GM12878 (cell line): ENCODE data around the gene SNW1. TPM values are rescaled to one million over a fixed set of nuclear protein-coding genes. Genes with fewer than 3 reads are reported as not detected.

Experiments
- ATAC-seq: fragments of 200-7000 bp; cut with Tn5 transposase; 3 replicates; pipeline ENCODE4 v1.9.1; 2020; ENCODE audit warnings: mild to moderate bottlenecking, moderate library complexity
- BruUV-seq: library from RNA; stranded (reverse); fragments of 400-500 nt; replicated peaks from 2 replicates; lab custom pipeline; 2021; lab: Mats Ljungman, UMichigan
- CTCF ChIA-PET: fragments of 300-600 bp; sonication (Branson Sonifier 250); formaldehyde crosslinking; extraction: SDS; loops from one replicate; lab custom pipeline; 2021; ENCODE audit warnings: inconsistent platforms; lab: Yijun Ruan, JAX
- POLR2A ChIA-PET: fragments of 350-600 bp; formaldehyde crosslinking; extraction: SDS; loops from one replicate; lab custom pipeline; 2021; ENCODE audit warnings: inconsistent platforms; lab: Charles Lee
- RAD21 ChIA-PET: fragments of 300-600 bp; sonication (Branson Sonifier 250); formaldehyde crosslinking; loops from one replicate; lab custom pipeline; 2023; ENCODE audit warnings: antibody characterized with exemption; ENCODE audit not compliant: unreplicated experiment; lab: Charles Lee
- SMC1A ChIA-PET: fragments of 300-600 bp; sonication (Branson Sonifier 250); formaldehyde crosslinking; loops from one replicate; lab custom pipeline; 2023; ENCODE audit not compliant: unreplicated experiment, uncharacterized antibody; lab: Charles Lee
- DNase-seq: peaks from one replicate; pipeline ENCODE4 v3.0.0-alpha.2; 2011; ENCODE audit warnings: low read depth, low spot score
- FAIRE-seq: peaks from 3 replicates; lab custom pipeline; 2011; peaks lifted over from hg19 to GRCh38; lab: Jason Lieb, UNC
- H2AFZ ChIP-seq: 2 replicates; pipeline ENCODE4 v1.6.0; 2011; ENCODE audit warnings: low read depth, low read length, control low read depth; ENCODE audit not compliant: control insufficient read depth
- H3K27ac ChIP-seq: 2 replicates; pipeline ENCODE4 v1.5.1; 2011; ENCODE audit warnings: control low read depth; ENCODE audit not compliant: control insufficient read depth, insufficient read depth
- H3K27me3 ChIP-seq, 2 experiments: replicated peaks in 1 of 2; 2 replicates each; pipeline versions ENCODE4 v1.6.0 to v1.6.1; 2011; ENCODE audit warnings: low read length in 1 of 2; ENCODE audit not compliant: control insufficient read depth in 2 of 2, insufficient read depth in 2 of 2
- H3K36me3 ChIP-seq, 2 experiments: 2 replicates each; pipeline ENCODE4 v1.5.1; 2011; ENCODE audit warnings: low read length in 1 of 2; ENCODE audit not compliant: control insufficient read depth in 2 of 2, insufficient read depth in 2 of 2
- H3K4me1 ChIP-seq: 2 replicates; pipeline ENCODE4 v1.6.1; 2011; ENCODE audit warnings: mild to moderate bottlenecking, low read length, moderate library complexity, mixed read lengths; ENCODE audit not compliant: control insufficient read depth, insufficient read depth
- H3K4me2 ChIP-seq: 2 replicates; pipeline ENCODE4 v1.6.0; 2011; ENCODE audit warnings: control low read depth; ENCODE audit not compliant: control insufficient read depth, insufficient read depth
- H3K4me3 ChIP-seq: fragments of 200-600 bp; sonication (generic); 2 replicates; pipeline ENCODE4 v1.5.1; 2016
- H3K79me2 ChIP-seq: 2 replicates; pipeline ENCODE4 v1.6.0; 2011; ENCODE audit warnings: low read length; ENCODE audit not compliant: control insufficient read depth, insufficient read depth
- H3K9ac ChIP-seq: 2 replicates; pipeline ENCODE4 v1.8.0; 2011; ENCODE audit warnings: low read length, control low read depth, mixed read lengths; ENCODE audit not compliant: control insufficient read depth, insufficient read depth
- H3K9me3 ChIP-seq: replicated peaks from 3 replicates; pipeline ENCODE4 v1.5.1; 2011; ENCODE audit warnings: mild to moderate bottlenecking, low read length; ENCODE audit not compliant: control insufficient read depth, insufficient read depth
- H4K20me1 ChIP-seq: 2 replicates; pipeline ENCODE4 v1.6.0; 2011; ENCODE audit not compliant: control insufficient read depth, insufficient read depth
- BACH1 ChIP-seq: fragments of 450-650 bp; IDR thresholded peaks from 2 replicates; pipeline ENCODE4 v1.6.1; 2017; ENCODE audit warnings: mild to moderate bottlenecking, borderline replicate concordance
- CBFB ChIP-seq: IDR thresholded peaks from 2 replicates; pipeline ENCODE4 v1.6.1; 2016; ENCODE audit warnings: antibody characterized with exemption, low read depth
- CBX5 ChIP-seq: sonication (generic); IDR thresholded peaks from 2 replicates; pipeline ENCODE4 v1.6.1; 2016; ENCODE audit warnings: low read depth, moderate library complexity, mild to moderate bottlenecking, inconsistent platforms
- EP300 ChIP-seq, 2 experiments: fragments of 150-350 bp in 1 of 2; IDR thresholded peaks; 2 replicates each; pipeline ENCODE4 v1.6.1; 2011 to 2012; ENCODE audit warnings: low read depth in 2 of 2, low read length in 2 of 2, borderline replicate concordance in 1 of 2, improper control_type of control experiment in 1 of 2, inconsistent platforms in 1 of 2; ENCODE audit not compliant: control insufficient read depth in 1 of 2
- JUND ChIP-seq: IDR thresholded peaks from 2 replicates; pipeline ENCODE4 v1.6.1; 2012; ENCODE audit warnings: low read depth, mild to moderate bottlenecking, low read length, improper control_type of control experiment, moderate library complexity
- LARP7 ChIP-seq: fragments of 450-650 bp; IDR thresholded peaks from 2 replicates; pipeline ENCODE4 v1.6.1; 2017; ENCODE audit warnings: mild to moderate bottlenecking
- MYC ChIP-seq: IDR thresholded peaks from 2 replicates; pipeline ENCODE4 v1.6.1; 2011; ENCODE audit warnings: mild to moderate bottlenecking, low read length, moderate library complexity, inconsistent platforms; ENCODE audit not compliant: insufficient read depth, insufficient replicate concordance, insufficient read length, severe bottlenecking
- PAX5 ChIP-seq: IDR thresholded peaks from 2 replicates; pipeline ENCODE4 v1.6.1; 2011; ENCODE audit warnings: low read depth, low read length, borderline replicate concordance
- SIX5 ChIP-seq: IDR thresholded peaks from 2 replicates; pipeline ENCODE4 v1.6.1; 2011; ENCODE audit warnings: mild to moderate bottlenecking, low read depth, low read length, moderate library complexity; ENCODE audit not compliant: severe bottlenecking
- SMAD5 ChIP-seq: IDR thresholded peaks from 2 replicates; pipeline ENCODE4 v1.6.1; 2016; ENCODE audit warnings: antibody characterized with exemption, low read depth
- SP1 ChIP-seq: IDR thresholded peaks from one replicate; pipeline ENCODE4 v1.6.1; 2011; ENCODE audit warnings: low read depth, low read length
- YY1 ChIP-seq: IDR thresholded peaks from 2 replicates; pipeline ENCODE4 v1.6.1; 2011; ENCODE audit warnings: low read depth, mild to moderate bottlenecking, low read length
- ZNF24 ChIP-seq: fragments of 450-650 bp; IDR thresholded peaks from 2 replicates; pipeline ENCODE4 v1.6.1; 2017; ENCODE audit warnings: antibody characterized with exemption, mild to moderate bottlenecking
- ZNF384 ChIP-seq: IDR thresholded peaks from 2 replicates; pipeline ENCODE4 v1.6.1; 2012; ENCODE audit warnings: low read depth, mild to moderate bottlenecking, low read length, improper control_type of control experiment, borderline replicate concordance
- in situ Hi-C: fragments of 300-500 bp; cut with MboI; formaldehyde crosslinking; loops from 9 replicates; pipeline ENCODE4 v1.14.3; 2018; ENCODE audit warnings: mixed read lengths
- intact Hi-C: fragments of 100-400 bp; cut with micrococcal nuclease; formaldehyde crosslinking; loops from one replicate; pipeline ENCODE4 v1.14.2; 2022; ENCODE audit not compliant: unreplicated experiment
- polyA plus RNA-seq, 11 experiments: library from polyadenylated mRNA; depleted of rRNA in 4 of 11; unstranded in 6 of 11; stranded (reverse) in 5 of 11; fragments of >200 nt; fragmentation: Nextera tagmentation in 4 of 11; fragmentation: Illumina TruSeq in 1 of 11; extraction: Ambion mirVana in 4 of 11; extraction: Trizol in 1 of 11; gene quantifications; 1 replicate in 1 of 11; 2 replicates in 10 of 11; pipeline versions ENCODE4 v1.2.1 to v1.2.3, GENCODE V29; 2011 to 2016; ENCODE audit warnings: inconsistent platforms in 2 of 11, missing spikeins in 2 of 11, low read depth in 1 of 11
- total RNA-seq, 4 experiments: library from RNA; depleted of rRNA in 3 of 4; stranded (reverse); fragments of >200 nt in 3 of 4; fragmentation: Illumina TruSeq in 1 of 4; extraction: Trizol in 1 of 4; gene quantifications; 2 replicates each; pipeline versions ENCODE4 v1.2.1 to v1.2.3, GENCODE V29; 2013 to 2021
- TF ChIP-seq, protein P1 (sequence below): IDR thresholded peaks from 2 replicates; pipeline ENCODE4 v1.6.1; 2011; ENCODE audit warnings: low read depth, low read length, improper control_type of control experiment, borderline replicate concordance

Gene SNW1
- total and polyA plus RNA-seq, 10 of the 15 experiments (the other 5 are each of a cell fraction or from before 2014, with no cell fraction given), result 56.6 to 109 (median 75.7) TPM

DNA sequence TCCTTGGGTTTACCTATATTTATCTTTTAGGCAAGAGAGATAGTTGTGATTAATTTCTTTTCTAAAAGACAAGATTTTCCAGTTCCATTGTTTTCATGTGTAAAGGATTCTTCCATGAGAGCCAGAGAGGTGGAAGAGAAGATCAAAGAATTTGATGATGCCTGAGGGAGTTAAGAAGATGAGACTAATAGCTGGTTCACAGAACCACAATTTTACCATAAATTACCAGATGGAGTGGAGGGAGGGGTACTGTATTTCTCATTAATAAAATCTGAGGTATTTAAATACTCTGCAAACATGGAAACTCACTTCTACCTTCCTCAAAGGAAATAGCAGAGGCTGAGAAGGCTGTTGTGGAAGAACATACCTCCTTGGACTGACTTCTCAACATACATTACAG is 87.8 kb downstream of the SNW1 start:
- no peak overlapping the region for H2AFZ ChIP-seq
- H3K27ac ChIP-seq, result no peak overlapping the region
- no TSS peak for BruUV-seq
- H3K4me1 ChIP-seq, result no peaks in the 10 kb centered on the region
- no peaks in the 10 kb centered on the region for H4K20me1 ChIP-seq
- H3K4me2 ChIP-seq, result no peak overlapping the region
- no peaks in the 10 kb centered on the region for H3K9me3 ChIP-seq
- no peaks in the 10 kb centered on the region for H3K27me3 ChIP-seq
- DNase-seq (no peak), ATAC-seq (no peak), FAIRE-seq (no peak)
- CTCF ChIA-PET, result no interaction called here
- no peak overlapping the region for H3K9ac ChIP-seq
- POLR2A ChIA-PET, result no interaction called here
- peaks cover 4 to 16% of the 10 kb centered on the region in 2 experiments for H3K36me3 ChIP-seq
- RAD21 ChIA-PET, result no interaction called here
- intact Hi-C loops, result no loop called here
- in situ Hi-C loops, result loop anchor here (25.0 kb wide), 1 partner anchor 914 kb away; no protein-coding TSS in a partner anchor
- H3K4me3 ChIP-seq, result no peak overlapping the region
- TF ChIP-seq SIX5 (no peak), SP1 (no peak), ZNF384 (no peak), CBFB (no peak), MYC (no peak), BACH1 (no peak), LARP7 (no peak), PAX5 (no peak), EP300 (IDR thresholded peaks at IDR 0.05; ENCODE audit: borderline replicate concordance in 1 of 2, control insufficient read depth in 1 of 2, low read depth in 2 of 2, low read length in 2 of 2) (no peak), ZNF24 (no peak), CBX5 (no peak), YY1 (no peak), JUND (no peak), SMAD5 (no peak)
- TF ChIP-seq, protein P1, sequence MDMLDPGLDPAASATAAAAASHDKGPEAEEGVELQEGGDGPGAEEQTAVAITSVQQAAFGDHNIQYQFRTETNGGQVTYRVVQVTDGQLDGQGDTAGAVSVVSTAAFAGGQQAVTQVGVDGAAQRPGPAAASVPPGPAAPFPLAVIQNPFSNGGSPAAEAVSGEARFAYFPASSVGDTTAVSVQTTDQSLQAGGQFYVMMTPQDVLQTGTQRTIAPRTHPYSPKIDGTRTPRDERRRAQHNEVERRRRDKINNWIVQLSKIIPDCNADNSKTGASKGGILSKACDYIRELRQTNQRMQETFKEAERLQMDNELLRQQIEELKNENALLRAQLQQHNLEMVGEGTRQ, result no peak
- H3K79me2 ChIP-seq, result no peaks in the 10 kb centered on the region
- SMC1A ChIA-PET, result no interaction called here

Other genes starting within 250 kb of the SNW1 start
- 17.6 and 21.7 TPM in 2 replicates for gene SPTLC2, start 144.5 kb downstream of the SNW1 start, total RNA-seq (2014; rRNA removed)
- 25.2 and 25.3 TPM in 2 replicates for gene SPTLC2, start 144.5 kb downstream of the SNW1 start, total RNA-seq (2014; rRNA removed; fragmentation: Illumina TruSeq; extraction: Trizol)
- 32.5 and 35.1 TPM in 2 replicates for gene SPTLC2, start 144.5 kb downstream of the SNW1 start, total RNA-seq (2021)
- gene SPTLC2, start 144.5 kb downstream of the SNW1 start, polyA plus RNA-seq (2011; rRNA removed), result 25.2 and 32.5 TPM in 2 replicates
- gene SPTLC2, start 144.5 kb downstream of the SNW1 start, polyA plus RNA-seq (2014; fragmentation: Illumina TruSeq; extraction: Trizol), result 18.8 and 25.0 TPM in 2 replicates
- 1 to 10 TPM; 6.9 to 7.3 TPM for gene SPTLC2, start 144.5 kb downstream of the SNW1 start, polyA plus RNA-seq (2014; fragmentation: Nextera tagmentation; extraction: Ambion mirVana)
- gene SPTLC2, start 144.5 kb downstream of the SNW1 start, polyA plus RNA-seq (2014; rRNA removed), result 11.3 and 14.1 TPM in 2 replicates
- 10 to 100 TPM; 20.7 to 26.2 TPM for gene SPTLC2, start 144.5 kb downstream of the SNW1 start, polyA plus RNA-seq (2016; fragmentation: Nextera tagmentation; extraction: Ambion mirVana)
- 14.9 and 15.0 TPM in 2 replicates for gene ALKBH1, start 53.1 kb downstream of the SNW1 start, total RNA-seq (2014; rRNA removed)
- 12.2 and 14.7 TPM in 2 replicates for gene ALKBH1, start 53.1 kb downstream of the SNW1 start, total RNA-seq (2014; rRNA removed; fragmentation: Illumina TruSeq; extraction: Trizol)
- gene ALKBH1, start 53.1 kb downstream of the SNW1 start, total RNA-seq (2021), result 15.4 and 18.9 TPM in 2 replicates
- gene ALKBH1, start 53.1 kb downstream of the SNW1 start, polyA plus RNA-seq (2011; rRNA removed), result 24.1 and 27.0 TPM in 2 replicates
- gene ALKBH1, start 53.1 kb downstream of the SNW1 start, polyA plus RNA-seq (2014; fragmentation: Illumina TruSeq; extraction: Trizol), result 19.7 and 23.1 TPM in 2 replicates
- 1 to 10 TPM; 6.5 to 9.3 TPM for gene ALKBH1, start 53.1 kb downstream of the SNW1 start, polyA plus RNA-seq (2014; fragmentation: Nextera tagmentation; extraction: Ambion mirVana)
- 13.5 and 15.2 TPM in 2 replicates for gene ALKBH1, start 53.1 kb downstream of the SNW1 start, polyA plus RNA-seq (2014; rRNA removed)
- gene ALKBH1, start 53.1 kb downstream of the SNW1 start, polyA plus RNA-seq (2016; fragmentation: Nextera tagmentation; extraction: Ambion mirVana), result 10 to 100 TPM; 19.8 to 23.4 TPM
- gene SLIRP, start 53.1 kb downstream of the SNW1 start, total RNA-seq (2014; rRNA removed), result 287 and 375 TPM in 2 replicates
- gene SLIRP, start 53.1 kb downstream of the SNW1 start, total RNA-seq (2014; rRNA removed; fragmentation: Illumina TruSeq; extraction: Trizol), result 293 and 299 TPM in 2 replicates
- gene SLIRP, start 53.1 kb downstream of the SNW1 start, total RNA-seq (2021), result 196 and 198 TPM in 2 replicates
- 286 and 302 TPM in 2 replicates for gene SLIRP, start 53.1 kb downstream of the SNW1 start, polyA plus RNA-seq (2011; rRNA removed)
- 365 and 395 TPM in 2 replicates for gene SLIRP, start 53.1 kb downstream of the SNW1 start, polyA plus RNA-seq (2014; fragmentation: Illumina TruSeq; extraction: Trizol)
- 1,000 to 10,000 TPM; 1,396 to 1,510 TPM for gene SLIRP, start 53.1 kb downstream of the SNW1 start, polyA plus RNA-seq (2014; fragmentation: Nextera tagmentation; extraction: Ambion mirVana)
- gene SLIRP, start 53.1 kb downstream of the SNW1 start, polyA plus RNA-seq (2014; rRNA removed), result 662 and 828 TPM in 2 replicates
- 100 to 1,000 TPM; 934 to 946 TPM for gene SLIRP, start 53.1 kb downstream of the SNW1 start, polyA plus RNA-seq (2016; fragmentation: Nextera tagmentation; extraction: Ambion mirVana)
- gene ADCK1, start 39.0 kb upstream of the SNW1 start, total RNA-seq (2014; rRNA removed), result 3.3 and 4.8 TPM in 2 replicates
- 3.5 and 3.6 TPM in 2 replicates for gene ADCK1, start 39.0 kb upstream of the SNW1 start, total RNA-seq (2014; rRNA removed; fragmentation: Illumina TruSeq; extraction: Trizol)
- gene ADCK1, start 39.0 kb upstream of the SNW1 start, total RNA-seq (2021), result 6.2 and 6.9 TPM in 2 replicates
- 2.1 and 3.3 TPM in 2 replicates for gene ADCK1, start 39.0 kb upstream of the SNW1 start, polyA plus RNA-seq (2011; rRNA removed)
- 4.7 and 5.3 TPM in 2 replicates for gene ADCK1, start 39.0 kb upstream of the SNW1 start, polyA plus RNA-seq (2014; fragmentation: Illumina TruSeq; extraction: Trizol)
- gene ADCK1, start 39.0 kb upstream of the SNW1 start, polyA plus RNA-seq (2014; fragmentation: Nextera tagmentation; extraction: Ambion mirVana), result 1 to 10 TPM; 3.5 to 3.6 TPM
- gene ADCK1, start 39.0 kb upstream of the SNW1 start, polyA plus RNA-seq (2014; rRNA removed), result 6.4 and 7.6 TPM in 2 replicates
- gene ADCK1, start 39.0 kb upstream of the SNW1 start, polyA plus RNA-seq (2016; fragmentation: Nextera tagmentation; extraction: Ambion mirVana), result 1 to 10 TPM; 7.6 to 8.5 TPM